ENCODE data around the gene CCDC71L. TPM values are rescaled to one million over a fixed set of nuclear protein-coding genes. Genes with fewer than 3 reads are reported as not detected.

Gene CCDC71L
- total RNA-seq, 1 donor from 2014 or later = 33.1 TPM

DNA sequence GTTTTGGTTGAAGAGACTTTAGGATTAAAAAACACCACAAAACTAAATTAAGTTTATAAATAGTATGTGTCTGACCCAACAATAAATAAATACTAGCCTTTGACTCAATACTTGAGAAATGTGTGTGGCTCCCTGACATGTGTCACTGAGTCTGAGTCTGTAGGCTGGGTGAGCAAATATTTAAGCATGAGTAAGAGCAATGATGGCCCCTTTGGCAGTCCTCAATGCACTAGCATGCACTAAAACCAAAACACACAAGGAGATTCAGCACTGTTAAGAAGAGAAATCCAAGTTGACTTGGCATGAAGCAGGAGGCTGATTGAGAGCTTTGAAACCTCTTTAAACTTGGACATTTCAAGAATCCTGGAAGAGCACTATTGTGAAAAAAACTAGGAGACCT lies 37.1 kb downstream of the CCDC71L start:
- Mint-ChIP-seq H3K27ac (no peak overlapping the region), H3K27me3 (no peaks in the 10 kb centered on the region), H3K9me3 (peaks cover 7% of the 10 kb centered on the region), H3K4me3 (no peak overlapping the region), H3K4me1 (no peaks in the 10 kb centered on the region), H3K36me3 (ENCODE audit: low read depth) (no peaks in the 10 kb centered on the region)
- TF ChIP-seq, protein P1, sequence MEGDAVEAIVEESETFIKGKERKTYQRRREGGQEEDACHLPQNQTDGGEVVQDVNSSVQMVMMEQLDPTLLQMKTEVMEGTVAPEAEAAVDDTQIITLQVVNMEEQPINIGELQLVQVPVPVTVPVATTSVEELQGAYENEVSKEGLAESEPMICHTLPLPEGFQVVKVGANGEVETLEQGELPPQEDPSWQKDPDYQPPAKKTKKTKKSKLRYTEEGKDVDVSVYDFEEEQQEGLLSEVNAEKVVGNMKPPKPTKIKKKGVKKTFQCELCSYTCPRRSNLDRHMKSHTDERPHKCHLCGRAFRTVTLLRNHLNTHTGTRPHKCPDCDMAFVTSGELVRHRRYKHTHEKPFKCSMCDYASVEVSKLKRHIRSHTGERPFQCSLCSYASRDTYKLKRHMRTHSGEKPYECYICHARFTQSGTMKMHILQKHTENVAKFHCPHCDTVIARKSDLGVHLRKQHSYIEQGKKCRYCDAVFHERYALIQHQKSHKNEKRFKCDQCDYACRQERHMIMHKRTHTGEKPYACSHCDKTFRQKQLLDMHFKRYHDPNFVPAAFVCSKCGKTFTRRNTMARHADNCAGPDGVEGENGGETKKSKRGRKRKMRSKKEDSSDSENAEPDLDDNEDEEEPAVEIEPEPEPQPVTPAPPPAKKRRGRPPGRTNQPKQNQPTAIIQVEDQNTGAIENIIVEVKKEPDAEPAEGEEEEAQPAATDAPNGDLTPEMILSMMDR (IDR thresholded peaks at IDR 0.05) = no peak
- no peak for DNase-seq
- ChIA-PET POLR2A (no interaction called here), CTCF (no interaction called here)
- intact Hi-C loops (cut with micrococcal nuclease) = no loop called here
- no peak for ATAC-seq (ENCODE audit: low read depth)

DNA sequence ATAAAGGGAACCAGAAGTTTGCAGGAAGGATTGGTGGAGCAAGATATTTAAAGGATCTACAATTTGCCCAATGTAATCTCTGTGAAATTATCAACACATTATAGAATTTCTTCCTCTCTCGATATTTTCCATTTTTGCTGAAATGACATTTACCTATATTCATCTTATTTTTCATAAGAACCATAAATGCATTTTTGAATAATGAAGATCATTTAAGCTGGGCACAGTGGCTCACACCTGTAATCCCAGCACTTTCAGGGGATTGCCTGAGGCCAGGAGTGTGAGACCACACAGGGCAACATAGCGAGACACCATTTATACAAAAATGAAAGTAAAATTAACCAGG lies 37.7 kb downstream of the CCDC71L start:
- ChIA-PET POLR2A (no interaction called here), CTCF (no interaction called here)
- Mint-ChIP-seq H3K4me3 (no peak overlapping the region), H3K36me3 (ENCODE audit: low read depth) (no peaks in the 10 kb centered on the region), H3K27me3 (no peaks in the 10 kb centered on the region), H3K27ac (no peak overlapping the region), H3K9me3 (peaks cover 7% of the 10 kb centered on the region), H3K4me1 (no peaks in the 10 kb centered on the region)
- DNase-seq (no peak), ATAC-seq (ENCODE audit: low read depth) (no peak)
- intact Hi-C loops (cut with micrococcal nuclease) = no loop called here
- TF ChIP-seq, protein P1 (IDR thresholded peaks at IDR 0.05) = no peak

- no peaks in the 10 kb centered on the region for H3K27me3 Mint-ChIP-seq
- no peak for ATAC-seq (ENCODE audit: low read depth)
- no peaks in the 10 kb centered on the region for H3K36me3 Mint-ChIP-seq (ENCODE audit: low read depth)
- ChIA-PET POLR2A (no interaction called here), CTCF (no interaction called here)
- no peak for DNase-seq
- no peak overlapping the region for H3K27ac Mint-ChIP-seq
- TF ChIP-seq, protein P1 (IDR thresholded peaks at IDR 0.05) = no peak
- H3K9me3 Mint-ChIP-seq = peaks cover 7% of the 10 kb centered on the region
- no peaks in the 10 kb centered on the region for H3K4me1 Mint-ChIP-seq
- H3K4me3 Mint-ChIP-seq = no peak overlapping the region
- intact Hi-C loops (cut with micrococcal nuclease) = no loop called here
Measured at GRCh38 chr7:106622654-106623314, 38.2 kb downstream of the CCDC71L start.

- ChIA-PET CTCF (no interaction called here), POLR2A (no interaction called here)
- TF ChIP-seq, protein P1 (IDR thresholded peaks at IDR 0.05) = no peak
- Mint-ChIP-seq H3K4me1 (no peaks in the 10 kb centered on the region), H3K4me3 (no peak overlapping the region), H3K9me3 (peaks cover 7% of the 10 kb centered on the region), H3K27me3 (peaks cover 2% of the 10 kb centered on the region), H3K36me3 (ENCODE audit: low read depth) (no peaks in the 10 kb centered on the region), H3K27ac (no peak overlapping the region)
- intact Hi-C loops (cut with micrococcal nuclease) = no loop called here
- no peak for DNase-seq
- ATAC-seq (ENCODE audit: low read depth) = no peak
Measured at GRCh38 chr7:106621393-106622132, 39.4 kb downstream of the CCDC71L start.

DNA sequence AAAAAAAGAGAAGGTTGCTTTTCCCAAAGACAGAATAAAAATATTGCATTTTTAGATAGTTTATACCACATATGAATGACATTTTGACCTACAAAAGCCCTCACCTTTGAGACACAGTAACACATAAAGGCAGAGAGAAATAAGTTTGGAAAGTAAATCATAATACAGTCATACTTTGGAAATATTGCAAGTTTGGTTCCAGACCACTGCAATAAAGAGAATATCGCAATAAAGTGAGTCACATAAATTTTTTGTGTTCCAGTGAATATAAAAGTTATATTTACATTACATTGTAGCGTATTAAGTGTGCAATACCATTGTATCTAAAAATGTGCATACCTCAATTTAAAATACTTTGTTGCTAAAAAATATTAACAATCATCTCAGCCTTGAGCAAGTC lies 40.3 kb downstream of the CCDC71L start:
- peaks cover 7% of the 10 kb centered on the region for H3K9me3 Mint-ChIP-seq
- DNase-seq (no peak), ATAC-seq (ENCODE audit: low read depth) (no peak)
- CTCF ChIA-PET = no interaction called here
- POLR2A ChIA-PET = no interaction called here
- TF ChIP-seq, protein P1 (IDR thresholded peaks at IDR 0.05) = no peak
- H3K36me3 Mint-ChIP-seq (ENCODE audit: low read depth) = no peaks in the 10 kb centered on the region
- H3K27me3 Mint-ChIP-seq = peaks cover 2% of the 10 kb centered on the region
- intact Hi-C loops (cut with micrococcal nuclease) = no loop called here
- no peak overlapping the region for H3K27ac Mint-ChIP-seq
- H3K4me1 Mint-ChIP-seq = no peaks in the 10 kb centered on the region
- H3K4me3 Mint-ChIP-seq = no peak overlapping the region
